ENCODE measurements around the gene CD209.

DNA sequence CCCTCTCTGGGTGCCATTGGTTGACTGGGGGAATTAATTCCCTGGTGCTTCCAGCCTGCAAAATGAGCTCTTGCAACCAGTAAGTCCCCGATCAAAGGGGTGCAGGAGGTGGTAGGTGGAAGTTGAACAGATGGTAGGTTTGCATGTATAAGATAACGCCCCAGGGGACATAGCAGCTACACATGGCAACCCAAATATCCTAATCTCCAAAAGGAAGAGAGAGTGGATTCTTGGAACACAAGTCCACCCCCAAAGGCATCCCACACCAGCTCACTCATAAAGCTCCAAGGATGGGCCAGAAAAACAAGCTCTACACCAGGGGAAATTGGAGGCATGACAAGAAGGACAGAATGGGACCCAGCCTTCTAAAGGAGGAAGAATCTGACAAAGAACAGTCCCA, 4.8 kb downstream of the CD209 start:
- TF ChIP-seq EZH2 (IDR thresholded peaks at IDR 0.05) (no peak), EGR1 (IDR thresholded peaks at IDR 0.05; ENCODE audit: low read depth) (no peak), YY1 (IDR thresholded peaks at IDR 0.05; ENCODE audit: extremely low read depth, insufficient replicate concordance, low read depth, low read length) (no peak), POLR2AphosphoS5 (IDR thresholded peaks at IDR 0.05; ENCODE audit: low read depth, low read length) (no peak), POLR2A (IDR thresholded peaks at IDR 0.05; ENCODE audit: borderline replicate concordance, extremely low read depth, insufficient read depth, insufficient read length) (no peak), RAD21 (IDR thresholded peaks at IDR 0.05; ENCODE audit: low read depth) (no peak), JUND (IDR thresholded peaks at IDR 0.05) (no peak), CEBPB (IDR thresholded peaks at IDR 0.05; ENCODE audit: low read depth) (no peak)
- TF ChIP-seq, protein P1, sequence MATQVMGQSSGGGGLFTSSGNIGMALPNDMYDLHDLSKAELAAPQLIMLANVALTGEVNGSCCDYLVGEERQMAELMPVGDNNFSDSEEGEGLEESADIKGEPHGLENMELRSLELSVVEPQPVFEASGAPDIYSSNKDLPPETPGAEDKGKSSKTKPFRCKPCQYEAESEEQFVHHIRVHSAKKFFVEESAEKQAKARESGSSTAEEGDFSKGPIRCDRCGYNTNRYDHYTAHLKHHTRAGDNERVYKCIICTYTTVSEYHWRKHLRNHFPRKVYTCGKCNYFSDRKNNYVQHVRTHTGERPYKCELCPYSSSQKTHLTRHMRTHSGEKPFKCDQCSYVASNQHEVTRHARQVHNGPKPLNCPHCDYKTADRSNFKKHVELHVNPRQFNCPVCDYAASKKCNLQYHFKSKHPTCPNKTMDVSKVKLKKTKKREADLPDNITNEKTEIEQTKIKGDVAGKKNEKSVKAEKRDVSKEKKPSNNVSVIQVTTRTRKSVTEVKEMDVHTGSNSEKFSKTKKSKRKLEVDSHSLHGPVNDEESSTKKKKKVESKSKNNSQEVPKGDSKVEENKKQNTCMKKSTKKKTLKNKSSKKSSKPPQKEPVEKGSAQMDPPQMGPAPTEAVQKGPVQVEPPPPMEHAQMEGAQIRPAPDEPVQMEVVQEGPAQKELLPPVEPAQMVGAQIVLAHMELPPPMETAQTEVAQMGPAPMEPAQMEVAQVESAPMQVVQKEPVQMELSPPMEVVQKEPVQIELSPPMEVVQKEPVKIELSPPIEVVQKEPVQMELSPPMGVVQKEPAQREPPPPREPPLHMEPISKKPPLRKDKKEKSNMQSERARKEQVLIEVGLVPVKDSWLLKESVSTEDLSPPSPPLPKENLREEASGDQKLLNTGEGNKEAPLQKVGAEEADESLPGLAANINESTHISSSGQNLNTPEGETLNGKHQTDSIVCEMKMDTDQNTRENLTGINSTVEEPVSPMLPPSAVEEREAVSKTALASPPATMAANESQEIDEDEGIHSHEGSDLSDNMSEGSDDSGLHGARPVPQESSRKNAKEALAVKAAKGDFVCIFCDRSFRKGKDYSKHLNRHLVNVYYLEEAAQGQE (IDR thresholded peaks at IDR 0.05; ENCODE audit: low read depth), result no peak
- TF ChIP-seq, protein P2, sequence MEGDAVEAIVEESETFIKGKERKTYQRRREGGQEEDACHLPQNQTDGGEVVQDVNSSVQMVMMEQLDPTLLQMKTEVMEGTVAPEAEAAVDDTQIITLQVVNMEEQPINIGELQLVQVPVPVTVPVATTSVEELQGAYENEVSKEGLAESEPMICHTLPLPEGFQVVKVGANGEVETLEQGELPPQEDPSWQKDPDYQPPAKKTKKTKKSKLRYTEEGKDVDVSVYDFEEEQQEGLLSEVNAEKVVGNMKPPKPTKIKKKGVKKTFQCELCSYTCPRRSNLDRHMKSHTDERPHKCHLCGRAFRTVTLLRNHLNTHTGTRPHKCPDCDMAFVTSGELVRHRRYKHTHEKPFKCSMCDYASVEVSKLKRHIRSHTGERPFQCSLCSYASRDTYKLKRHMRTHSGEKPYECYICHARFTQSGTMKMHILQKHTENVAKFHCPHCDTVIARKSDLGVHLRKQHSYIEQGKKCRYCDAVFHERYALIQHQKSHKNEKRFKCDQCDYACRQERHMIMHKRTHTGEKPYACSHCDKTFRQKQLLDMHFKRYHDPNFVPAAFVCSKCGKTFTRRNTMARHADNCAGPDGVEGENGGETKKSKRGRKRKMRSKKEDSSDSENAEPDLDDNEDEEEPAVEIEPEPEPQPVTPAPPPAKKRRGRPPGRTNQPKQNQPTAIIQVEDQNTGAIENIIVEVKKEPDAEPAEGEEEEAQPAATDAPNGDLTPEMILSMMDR (IDR thresholded peaks at IDR 0.05 in 2 of 3, conservative IDR thresholded peaks at IDR 0.05 in 1 of 3; ENCODE audit: borderline replicate concordance in 1 of 3, insufficient read depth in 1 of 3, low read depth in 2 of 3, low read length in 2 of 3), result no peak
- TF ChIP-seq, protein P3, sequence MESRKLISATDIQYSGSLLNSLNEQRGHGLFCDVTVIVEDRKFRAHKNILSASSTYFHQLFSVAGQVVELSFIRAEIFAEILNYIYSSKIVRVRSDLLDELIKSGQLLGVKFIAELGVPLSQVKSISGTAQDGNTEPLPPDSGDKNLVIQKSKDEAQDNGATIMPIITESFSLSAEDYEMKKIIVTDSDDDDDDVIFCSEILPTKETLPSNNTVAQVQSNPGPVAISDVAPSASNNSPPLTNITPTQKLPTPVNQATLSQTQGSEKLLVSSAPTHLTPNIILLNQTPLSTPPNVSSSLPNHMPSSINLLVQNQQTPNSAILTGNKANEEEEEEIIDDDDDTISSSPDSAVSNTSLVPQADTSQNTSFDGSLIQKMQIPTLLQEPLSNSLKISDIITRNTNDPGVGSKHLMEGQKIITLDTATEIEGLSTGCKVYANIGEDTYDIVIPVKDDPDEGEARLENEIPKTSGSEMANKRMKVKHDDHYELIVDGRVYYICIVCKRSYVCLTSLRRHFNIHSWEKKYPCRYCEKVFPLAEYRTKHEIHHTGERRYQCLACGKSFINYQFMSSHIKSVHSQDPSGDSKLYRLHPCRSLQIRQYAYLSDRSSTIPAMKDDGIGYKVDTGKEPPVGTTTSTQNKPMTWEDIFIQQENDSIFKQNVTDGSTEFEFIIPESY (IDR thresholded peaks at IDR 0.05; ENCODE audit: extremely low read depth, insufficient replicate concordance, low read length), result no peak
- TF ChIP-seq, protein P4, sequence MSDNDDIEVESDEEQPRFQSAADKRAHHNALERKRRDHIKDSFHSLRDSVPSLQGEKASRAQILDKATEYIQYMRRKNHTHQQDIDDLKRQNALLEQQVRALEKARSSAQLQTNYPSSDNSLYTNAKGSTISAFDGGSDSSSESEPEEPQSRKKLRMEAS (IDR thresholded peaks at IDR 0.05), result no peak

Measured in HCT116 (cell line).